ENCODE data around the gene HSP90AA1. TPM values are rescaled to one million over a fixed set of nuclear protein-coding genes. Genes with fewer than 3 reads are reported as not detected.

Gene HSP90AA1
- total RNA-seq, 1 experiment from 2014 or later: 671 TPM

GRCh38 chr14:102096569-102097188, 9.8 kb upstream of the HSP90AA1 start:
- no TSS peak for BruUV-seq (replicated peaks)
- H3K9me2 ChIP-seq (replicated peaks; ENCODE audit: low read length): no peaks in the 10 kb centered on the region
- no peak overlapping the region for H3K27ac ChIP-seq (ENCODE audit: low read length)
- H2AFZ ChIP-seq (ENCODE audit: low read length): peak overlapping the region; percentile 18; the same call in 1 of the 2 replicates
- DNase-seq: peak; percentile 85
- H3K9me3 ChIP-seq (ENCODE audit: low read length): no peaks in the 10 kb centered on the region
- peak overlapping the region; percentile 13; the same call in 1 of the 2 replicates for H3K4me2 ChIP-seq (ENCODE audit: low read length)
- intact Hi-C loops (cut with micrococcal nuclease): loop anchor here (1.0 to 10.0 kb wide), 4 partner anchors 33 to 218 kb away; partner anchors contain the start of gene ZNF839
- peak; percentile 87 for ATAC-seq
- no peaks in the 10 kb centered on the region for H3K36me3 ChIP-seq (ENCODE audit: low read depth, low read length)
- TF ChIP-seq CTCF (conservative IDR thresholded peaks at IDR 0.05; ENCODE audit: low read depth, low read length) (peak; percentile 93), EZH2 (IDR thresholded peaks at IDR 0.05; ENCODE audit: low read length, unreplicated experiment) (no peak)
- no peaks in the 10 kb centered on the region for H4K20me1 ChIP-seq (ENCODE audit: low read length)
- H3K9ac ChIP-seq (ENCODE audit: low read length): no peak overlapping the region
- POLR2A ChIA-PET (ENCODE audit: unreplicated experiment): no interaction called here
- no peaks in the 10 kb centered on the region for H3F3A ChIP-seq (ENCODE audit: low read length, unreplicated experiment)
- H3K4me3 ChIP-seq (ENCODE audit: low read length): no peak overlapping the region
- peaks cover 28% of the 10 kb centered on the region for H3K4me1 ChIP-seq (ENCODE audit: insufficient read depth, low read length)
- no peaks in the 10 kb centered on the region for H3K79me2 ChIP-seq (ENCODE audit: low read length)
- no peaks in the 10 kb centered on the region for H3K27me3 ChIP-seq (ENCODE audit: low read length)
- CTCF ChIA-PET: interaction anchor here (0.6 to 1.8 kb wide), 5 partner anchors 12 to 209 kb away, joined by 3 to 16 read pairs (median 4); no protein-coding TSS in a partner anchor

DNA sequence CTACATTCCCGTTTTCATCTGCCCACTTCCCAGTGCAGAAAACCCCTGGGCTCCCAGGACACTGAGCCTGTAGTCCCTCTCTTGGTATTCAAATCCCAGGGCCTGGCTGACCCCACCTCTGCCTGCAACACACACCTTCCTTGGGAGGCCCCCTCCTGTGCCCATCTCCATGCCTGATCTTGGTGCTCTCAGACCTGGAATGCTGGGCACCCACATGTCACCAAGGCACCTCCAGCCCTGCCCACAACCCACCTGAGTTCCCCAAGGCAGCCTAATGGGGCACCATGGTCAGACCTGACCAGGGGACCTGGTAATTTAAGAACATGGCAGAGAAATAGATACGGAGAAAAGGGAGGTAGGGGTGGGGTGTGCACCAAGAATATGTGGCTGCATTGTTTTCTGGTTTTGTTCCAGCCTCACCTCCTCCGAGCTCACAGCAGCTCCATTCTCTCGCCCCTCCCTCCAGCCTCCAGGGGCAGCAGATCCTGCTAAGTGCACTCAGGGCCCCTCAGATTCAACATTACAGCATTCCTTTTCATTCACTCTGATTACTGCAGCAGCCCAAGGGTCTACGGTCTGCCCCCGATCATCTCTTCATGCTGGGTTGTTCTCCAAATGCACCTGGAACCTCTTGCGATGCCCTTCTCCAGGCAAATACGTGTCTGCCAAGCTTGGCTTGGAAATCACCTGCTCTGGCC, 9.2 kb upstream of the HSP90AA1 start:
- no peaks in the 10 kb centered on the region for H4K20me1 ChIP-seq (ENCODE audit: low read length)
- peak overlapping the region; percentile 13 for H3K4me2 ChIP-seq (ENCODE audit: low read length)
- peak overlapping the region; percentile 18; the same call in 1 of the 2 replicates for H2AFZ ChIP-seq (ENCODE audit: low read length)
- no peak overlapping the region for H3K4me3 ChIP-seq (ENCODE audit: low read length)
- no peaks in the 10 kb centered on the region for H3F3A ChIP-seq (ENCODE audit: low read length, unreplicated experiment)
- no peak for DNase-seq
- ChIA-PET POLR2A (ENCODE audit: unreplicated experiment) (no interaction called here), CTCF (interaction anchor here (0.6 to 1.8 kb wide), 4 partner anchors 10 to 209 kb away, joined by 3 to 16 read pairs (median 3); no protein-coding TSS in a partner anchor)
- no peaks in the 10 kb centered on the region for H3K79me2 ChIP-seq (ENCODE audit: low read length)
- H3K4me1 ChIP-seq (ENCODE audit: insufficient read depth, low read length): peaks cover 28% of the 10 kb centered on the region
- no TSS peak for BruUV-seq (replicated peaks)
- intact Hi-C loops (cut with micrococcal nuclease): loop anchor here (1.0 to 10.0 kb wide), 4 partner anchors 33 to 219 kb away; partner anchors contain the start of gene ZNF839
- H3K9me3 ChIP-seq (ENCODE audit: low read length): no peaks in the 10 kb centered on the region
- H3K9me2 ChIP-seq (replicated peaks; ENCODE audit: low read length): no peaks in the 10 kb centered on the region
- TF ChIP-seq CTCF (conservative IDR thresholded peaks at IDR 0.05; ENCODE audit: low read depth, low read length) (no peak), EZH2phosphoT487 (IDR thresholded peaks at IDR 0.05; ENCODE audit: borderline replicate concordance, low read length) (no peak), EZH2 (IDR thresholded peaks at IDR 0.05; ENCODE audit: low read length, unreplicated experiment) (no peak)
- no peak overlapping the region for H3K27ac ChIP-seq (ENCODE audit: low read length)
- H3K36me3 ChIP-seq (ENCODE audit: low read depth, low read length): no peaks in the 10 kb centered on the region
- no peak overlapping the region for H3K9ac ChIP-seq (ENCODE audit: low read length)
- peak; percentile 35 for ATAC-seq
- H3K27me3 ChIP-seq (ENCODE audit: low read length): no peaks in the 10 kb centered on the region
